ENCODE measurements around the gene CFB.

The CFB gene

DNA sequence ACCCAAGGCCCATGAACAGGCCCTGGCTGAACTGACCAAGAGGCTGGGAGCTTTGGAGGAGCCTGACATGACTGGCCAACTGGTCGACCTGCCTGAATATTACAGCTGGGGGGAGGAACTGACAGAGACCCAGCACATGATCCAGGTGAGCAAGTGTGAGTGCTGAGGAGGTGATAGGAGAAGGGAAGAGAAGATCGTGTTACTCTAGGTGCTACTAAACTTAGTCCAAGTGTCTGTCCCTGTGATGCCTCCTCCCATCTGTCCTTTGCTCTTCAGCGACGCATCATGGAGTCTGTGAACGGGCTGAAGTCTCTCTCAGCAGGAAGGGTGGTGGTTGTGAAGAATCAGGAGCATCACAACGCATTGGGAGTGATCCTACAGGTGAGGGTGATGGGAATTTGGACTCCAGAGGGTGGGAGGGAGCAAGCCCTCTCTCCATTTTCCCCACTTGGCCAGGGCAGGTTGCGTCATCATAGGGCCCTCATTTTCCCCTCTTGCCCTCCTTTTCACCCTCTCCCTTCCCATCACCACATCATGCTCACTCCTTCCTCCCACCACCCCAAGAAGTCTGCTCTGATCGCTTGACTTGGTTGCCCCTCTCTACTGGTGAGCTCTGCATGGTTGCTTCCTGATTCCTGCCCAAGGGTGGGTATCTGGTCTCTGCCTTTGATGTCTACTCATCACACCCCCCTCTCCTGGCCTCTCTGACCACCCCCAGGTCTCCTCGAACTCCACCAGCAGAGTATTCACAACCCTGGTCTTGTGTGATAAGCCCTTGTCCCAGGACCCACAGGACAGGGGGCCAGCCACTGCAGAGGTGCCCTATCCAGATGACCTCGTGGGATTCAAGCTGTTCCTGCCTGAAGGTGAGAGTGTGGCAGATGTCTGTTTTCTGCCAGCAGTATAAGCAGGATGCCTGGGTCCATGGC lies 21.4 kb downstream of the CFB start:
- DNase-seq (ENCODE audit: low read depth in 2 of 2) = no peak
- H3K4me3 ChIP-seq (replicated peaks in 1 of 2; ENCODE audit: low read depth in 2 of 2, low read length in 2 of 2) = no peak overlapping the region
- TF ChIP-seq, protein P1, sequence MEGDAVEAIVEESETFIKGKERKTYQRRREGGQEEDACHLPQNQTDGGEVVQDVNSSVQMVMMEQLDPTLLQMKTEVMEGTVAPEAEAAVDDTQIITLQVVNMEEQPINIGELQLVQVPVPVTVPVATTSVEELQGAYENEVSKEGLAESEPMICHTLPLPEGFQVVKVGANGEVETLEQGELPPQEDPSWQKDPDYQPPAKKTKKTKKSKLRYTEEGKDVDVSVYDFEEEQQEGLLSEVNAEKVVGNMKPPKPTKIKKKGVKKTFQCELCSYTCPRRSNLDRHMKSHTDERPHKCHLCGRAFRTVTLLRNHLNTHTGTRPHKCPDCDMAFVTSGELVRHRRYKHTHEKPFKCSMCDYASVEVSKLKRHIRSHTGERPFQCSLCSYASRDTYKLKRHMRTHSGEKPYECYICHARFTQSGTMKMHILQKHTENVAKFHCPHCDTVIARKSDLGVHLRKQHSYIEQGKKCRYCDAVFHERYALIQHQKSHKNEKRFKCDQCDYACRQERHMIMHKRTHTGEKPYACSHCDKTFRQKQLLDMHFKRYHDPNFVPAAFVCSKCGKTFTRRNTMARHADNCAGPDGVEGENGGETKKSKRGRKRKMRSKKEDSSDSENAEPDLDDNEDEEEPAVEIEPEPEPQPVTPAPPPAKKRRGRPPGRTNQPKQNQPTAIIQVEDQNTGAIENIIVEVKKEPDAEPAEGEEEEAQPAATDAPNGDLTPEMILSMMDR (IDR thresholded peaks at IDR 0.05; ENCODE audit: low read depth, low read length) = no peak

DNA sequence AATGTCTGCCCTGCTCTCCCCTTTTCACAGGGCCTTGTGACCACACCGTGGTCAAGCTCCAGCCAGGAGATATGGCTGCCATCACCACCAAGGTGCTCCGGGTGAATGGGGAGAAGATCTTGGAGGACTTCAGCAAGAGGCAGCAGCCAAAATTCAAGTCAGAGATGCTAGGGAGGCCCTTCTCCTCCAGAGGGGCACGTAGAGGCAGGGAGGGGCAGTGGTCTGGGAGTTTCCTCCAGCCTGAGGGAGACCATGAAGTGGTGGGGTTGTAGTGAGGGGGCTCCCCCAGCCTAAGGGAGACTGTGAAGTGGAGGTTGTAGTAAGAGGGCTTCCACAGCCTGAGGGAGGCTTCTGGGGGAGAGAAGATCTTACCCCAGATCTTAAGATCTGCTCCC lies 22.0 kb downstream of the CFB start:
- TF ChIP-seq, protein P1 (IDR thresholded peaks at IDR 0.05; ENCODE audit: low read depth, low read length) = no peak
- no peak overlapping the region for H3K4me3 ChIP-seq (replicated peaks in 1 of 2; ENCODE audit: low read depth in 2 of 2, low read length in 2 of 2)
- no peak for DNase-seq (ENCODE audit: low read depth in 2 of 2)

DNA sequence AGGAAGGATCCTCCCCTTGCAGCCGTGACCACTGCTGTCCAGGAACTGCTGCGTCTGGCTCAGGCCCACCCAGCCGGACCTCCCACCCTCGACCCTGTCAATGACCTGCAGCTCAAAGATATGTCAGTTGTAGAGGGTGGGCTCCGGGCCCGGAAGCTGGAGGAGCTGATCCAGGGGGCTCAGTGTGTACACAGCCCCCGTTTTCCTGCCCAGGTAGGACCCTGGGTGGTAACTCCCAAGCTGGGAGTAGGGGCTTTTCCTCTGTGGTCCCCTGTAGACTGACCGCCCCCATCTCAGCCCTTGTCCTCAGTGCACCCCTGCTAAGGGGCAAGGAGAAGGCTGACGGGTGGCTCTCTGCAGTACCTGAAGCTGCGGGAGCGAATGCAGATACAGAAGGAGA lies 22.4 kb downstream of the CFB start:
- no peak for DNase-seq (ENCODE audit: low read depth in 2 of 2)
- H3K4me3 ChIP-seq (replicated peaks in 1 of 2; ENCODE audit: low read depth in 2 of 2, low read length in 2 of 2) = no peak overlapping the region
- TF ChIP-seq, protein P1 (IDR thresholded peaks at IDR 0.05; ENCODE audit: low read depth, low read length) = no peak

GRCh38 chr6:31968791-31969711 lies 23.2 kb downstream of the CFB start:
- no peak for DNase-seq (ENCODE audit: low read depth in 2 of 2)
- no peak overlapping the region for H3K4me3 ChIP-seq (replicated peaks in 1 of 2; ENCODE audit: low read depth in 2 of 2, low read length in 2 of 2)
- TF ChIP-seq, protein P1 (IDR thresholded peaks at IDR 0.05; ENCODE audit: low read depth, low read length) = no peak

DNA sequence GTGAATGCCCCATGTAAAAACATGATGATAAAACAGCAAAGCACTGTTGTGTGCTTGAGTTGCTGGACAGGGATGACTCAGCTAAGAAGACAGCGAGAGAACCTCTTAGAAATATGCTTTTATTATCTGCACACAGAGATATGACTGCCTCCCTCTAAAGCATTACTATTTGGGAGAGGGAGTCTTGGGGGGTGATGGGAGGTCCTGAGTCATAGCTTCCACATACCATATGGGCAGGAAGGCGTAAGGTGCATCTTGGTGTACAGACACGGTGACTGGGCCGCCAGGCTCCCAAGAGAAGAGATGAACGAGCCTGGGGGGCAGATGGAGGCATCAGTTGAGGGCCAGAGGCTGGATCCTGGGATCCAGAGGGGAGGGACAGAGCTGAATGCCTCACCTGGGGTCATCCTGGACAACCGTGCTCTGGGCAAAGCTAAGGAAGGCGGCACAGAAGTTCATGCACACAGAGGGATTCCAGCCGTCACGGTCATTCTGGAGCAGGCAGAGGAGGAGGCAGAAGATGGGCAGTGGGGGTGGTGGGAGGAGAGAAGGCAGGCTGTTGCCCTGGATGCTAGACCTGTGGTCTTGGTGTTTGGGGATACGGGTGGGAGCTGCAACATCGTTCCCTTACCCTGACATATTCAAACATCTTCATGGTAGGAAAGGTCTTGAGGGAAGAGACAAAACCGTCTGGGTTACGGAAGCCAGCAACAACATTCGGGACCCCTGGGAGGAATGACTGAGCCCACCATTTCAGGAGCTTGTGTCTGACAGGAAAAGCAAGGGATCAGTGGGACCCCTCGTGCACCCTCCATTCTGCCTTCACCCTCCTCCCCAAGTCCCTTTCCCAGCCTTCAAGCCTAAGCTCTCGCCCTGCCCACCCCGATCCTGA lies 24.1 kb downstream of the CFB start:
- TF ChIP-seq, protein P1 (IDR thresholded peaks at IDR 0.05; ENCODE audit: low read depth, low read length) = no peak
- DNase-seq (ENCODE audit: low read depth in 2 of 2) = peak in 1 of 2 donors; percentile 43
- peak overlapping the region in 1 of 2 donors; percentile 81 for H3K4me3 ChIP-seq (replicated peaks in 1 of 2; ENCODE audit: low read depth in 2 of 2, low read length in 2 of 2)
